ENCODE measurements around the gene CAPN12. TPM values are rescaled to one million over a fixed set of nuclear protein-coding genes. Genes with fewer than 3 reads are reported as not detected.

Gene CAPN12
- total RNA-seq, 1 donor from 2014 or later: 0.22 TPM

DNA sequence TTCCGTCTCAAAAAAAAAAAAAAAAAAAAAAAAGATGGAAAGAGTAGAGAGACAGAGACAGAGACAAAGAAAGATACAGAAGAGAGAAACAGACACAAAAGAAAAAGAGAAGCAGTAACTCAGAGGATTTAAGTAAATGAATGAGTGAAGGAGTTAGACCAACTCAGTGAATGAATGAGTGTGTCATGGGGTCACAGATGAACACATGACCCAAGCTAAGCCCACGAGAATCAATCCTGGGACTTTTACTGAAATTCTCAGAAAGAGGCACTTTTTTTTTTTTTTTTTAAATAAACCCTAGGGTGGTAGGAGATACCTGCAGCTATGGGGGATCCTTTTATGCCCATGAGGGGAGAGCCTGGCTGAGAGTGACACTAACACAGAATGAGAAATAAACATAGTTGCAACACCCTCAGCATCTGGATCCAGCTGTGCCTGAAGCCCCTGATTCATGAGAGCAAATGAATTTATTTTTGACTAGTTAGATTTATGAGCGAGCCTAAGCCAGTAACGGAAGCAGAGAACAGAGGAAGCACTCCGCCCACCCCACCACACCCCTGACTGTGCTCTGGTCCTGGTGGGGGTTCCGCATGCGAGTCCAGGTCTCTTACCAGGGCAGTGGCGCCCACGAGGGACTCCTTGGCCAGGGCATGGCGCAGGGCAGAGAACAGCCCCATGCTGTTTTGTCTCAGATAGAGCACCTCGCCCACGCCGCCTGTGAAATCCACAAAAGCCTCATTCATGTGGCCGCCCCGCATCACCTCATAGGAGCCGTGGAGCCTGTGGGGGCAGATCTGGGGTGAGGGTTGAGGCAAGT, 4.6 kb downstream of the CAPN12 start:
- intact Hi-C loops (cut with micrococcal nuclease): no loop called here
- no peak for DNase-seq
- H3K4me1 ChIP-seq: peaks cover 17% of the 10 kb centered on the region
- H3K27me3 ChIP-seq (ENCODE audit: low read depth): no peaks in the 10 kb centered on the region
- no peaks in the 10 kb centered on the region for H3K36me3 ChIP-seq
- no peak overlapping the region for H3K4me3 ChIP-seq
- no peaks in the 10 kb centered on the region for H3K9me3 ChIP-seq (replicated peaks)
- no peak for TF ChIP-seq CTCF (IDR thresholded peaks at IDR 0.05; ENCODE audit: borderline replicate concordance)
- no peak overlapping the region for H3K27ac ChIP-seq (replicated peaks)

GRCh38 chr19:38737921-38738737, 6.1 kb downstream of the CAPN12 start:
- no peak overlapping the region for H3K4me3 ChIP-seq
- no peak overlapping the region for H3K27ac ChIP-seq (replicated peaks)
- H3K36me3 ChIP-seq: no peaks in the 10 kb centered on the region
- no peak for DNase-seq
- intact Hi-C loops (cut with micrococcal nuclease): no loop called here
- peaks cover 30% of the 10 kb centered on the region for H3K4me1 ChIP-seq
- no peaks in the 10 kb centered on the region for H3K27me3 ChIP-seq (ENCODE audit: low read depth)
- no peaks in the 10 kb centered on the region for H3K9me3 ChIP-seq (replicated peaks)
- TF ChIP-seq CTCF (IDR thresholded peaks at IDR 0.05; ENCODE audit: borderline replicate concordance): no peak

DNA sequence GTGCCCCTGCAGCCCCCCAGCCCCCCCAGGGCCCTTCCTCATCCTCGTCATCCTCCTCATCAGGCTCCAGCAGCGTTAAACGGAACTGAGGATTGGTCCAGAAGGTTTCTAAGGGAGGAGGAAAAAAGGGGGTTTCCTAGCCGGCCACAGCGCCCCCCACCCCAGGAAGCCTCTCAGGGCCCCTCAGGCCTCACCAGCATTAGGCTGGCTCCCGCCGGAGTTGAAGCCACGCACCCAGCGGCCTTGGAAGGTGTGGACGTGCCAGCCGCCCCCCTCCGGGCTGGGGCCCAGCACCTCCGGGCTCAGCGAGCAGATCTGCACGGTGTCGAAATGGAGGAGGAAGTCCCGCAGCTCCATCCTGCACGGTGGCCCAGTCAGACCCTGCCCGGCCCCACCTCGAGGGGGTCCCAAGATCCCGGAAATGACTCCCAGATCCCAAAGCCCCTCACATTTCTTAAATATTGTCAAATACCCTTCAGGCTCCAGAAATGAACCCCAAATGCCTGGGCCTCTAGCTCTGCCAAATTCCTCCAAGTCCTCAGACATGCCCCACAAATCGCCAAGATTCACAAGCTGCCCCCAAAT, 6.9 kb downstream of the CAPN12 start:
- no peak overlapping the region for H3K27ac ChIP-seq (replicated peaks)
- no peak for DNase-seq
- TF ChIP-seq CTCF (IDR thresholded peaks at IDR 0.05; ENCODE audit: borderline replicate concordance): no peak
- no peaks in the 10 kb centered on the region for H3K27me3 ChIP-seq (ENCODE audit: low read depth)
- H3K36me3 ChIP-seq: no peaks in the 10 kb centered on the region
- H3K4me1 ChIP-seq: peaks cover 37% of the 10 kb centered on the region
- H3K4me3 ChIP-seq: no peak overlapping the region
- no peaks in the 10 kb centered on the region for H3K9me3 ChIP-seq (replicated peaks)
- intact Hi-C loops (cut with micrococcal nuclease): no loop called here

GRCh38 chr19:38736413-38737280, 7.6 kb downstream of the CAPN12 start:
- Histone ChIP-seq H3K4me3 (peak overlapping the region; percentile 56), H3K9me3 (replicated peaks) (no peaks in the 10 kb centered on the region), H3K4me1 (peaks cover 44% of the 10 kb centered on the region), H3K27me3 (ENCODE audit: low read depth) (no peaks in the 10 kb centered on the region), H3K27ac (replicated peaks) (no peak overlapping the region), H3K36me3 (peaks cover 4% of the 10 kb centered on the region)
- TF ChIP-seq CTCF (IDR thresholded peaks at IDR 0.05; ENCODE audit: borderline replicate concordance): no peak
- no peak for DNase-seq
- intact Hi-C loops (cut with micrococcal nuclease): no loop called here

DNA sequence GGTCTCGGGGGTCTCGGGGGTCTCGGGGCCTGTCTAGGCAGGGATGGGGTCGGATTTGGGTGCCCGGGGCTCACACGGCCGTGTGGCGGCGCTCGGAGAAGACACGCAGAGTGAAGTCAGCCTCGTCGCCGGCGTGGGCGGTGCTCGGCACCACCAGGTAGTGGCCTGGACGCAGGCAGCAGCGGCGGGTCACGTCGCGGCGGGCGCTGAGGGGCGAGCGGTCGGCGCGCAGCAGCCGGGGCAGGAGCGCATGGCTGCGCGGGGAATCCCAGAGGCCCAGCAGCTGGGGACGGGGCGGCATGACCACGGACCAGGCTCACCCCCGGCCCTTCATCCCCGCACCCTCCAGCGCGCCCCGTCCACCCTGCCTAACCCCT, 8.2 kb downstream of the CAPN12 start:
- peak overlapping the region; percentile 56 for H3K4me3 ChIP-seq
- peak; percentile 33 for DNase-seq
- H3K27ac ChIP-seq (replicated peaks): no peak overlapping the region

More for the DNA sequence above, 8.2 kb downstream of the CAPN12 start:
- Histone ChIP-seq H3K36me3 (peaks cover 10% of the 10 kb centered on the region), H3K27me3 (ENCODE audit: low read depth) (no peaks in the 10 kb centered on the region), H3K9me3 (replicated peaks) (no peaks in the 10 kb centered on the region), H3K4me1 (peaks cover 50% of the 10 kb centered on the region)
- TF ChIP-seq CTCF (IDR thresholded peaks at IDR 0.05; ENCODE audit: borderline replicate concordance): no peak
- intact Hi-C loops (cut with micrococcal nuclease): no loop called here

All from left ventricle myocardium inferior (tissue), 1 donor.